Measurements from ENCODE around the gene KRT5.
"Not testable (repeated sequence)": the region's sequence is repeated elsewhere in the genome, so short reads cannot be mapped to it uniquely, and the experiment has no call there.

Gene KRT5

DNA sequence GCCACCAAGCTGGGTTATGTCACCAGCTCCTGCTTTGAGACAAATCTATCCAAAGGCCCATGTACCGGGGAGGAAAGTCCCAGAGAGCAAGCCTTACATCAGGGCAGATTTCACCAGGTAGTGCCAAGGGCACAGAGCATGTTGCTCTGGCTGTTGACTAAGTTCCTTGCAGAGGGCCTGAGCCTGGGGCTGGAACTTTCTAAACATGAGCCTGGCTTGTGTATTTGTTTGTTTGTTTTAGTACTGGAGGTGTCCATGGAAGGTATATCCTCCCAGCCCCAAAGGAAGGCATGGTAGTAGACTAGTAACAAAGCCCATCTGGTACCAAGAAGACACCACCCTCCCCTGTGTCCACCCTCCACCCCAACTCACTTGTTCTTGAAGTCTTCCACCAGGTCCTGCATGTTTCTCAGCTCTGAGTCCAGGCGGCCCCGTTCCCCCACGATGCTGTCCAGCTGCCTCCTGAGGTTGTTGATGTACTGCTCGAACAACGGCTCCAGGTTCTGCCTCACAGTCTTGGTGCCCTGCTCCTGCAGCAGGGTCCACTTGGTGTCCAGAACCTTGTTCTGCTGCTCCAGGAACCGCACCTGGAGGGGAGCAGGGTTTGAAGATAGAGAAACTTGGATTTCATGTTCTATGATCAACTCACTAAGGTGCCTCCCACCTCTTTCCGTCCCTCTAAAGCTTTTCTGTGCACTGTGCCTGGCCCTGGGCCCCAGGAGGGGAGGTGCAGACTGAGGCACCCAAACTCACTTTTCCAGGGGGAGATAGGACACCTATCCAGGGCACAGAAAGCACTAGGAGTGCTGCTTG lies 1.4 kb downstream of the KRT5 start:
- no peak for DNase-seq

DNA sequence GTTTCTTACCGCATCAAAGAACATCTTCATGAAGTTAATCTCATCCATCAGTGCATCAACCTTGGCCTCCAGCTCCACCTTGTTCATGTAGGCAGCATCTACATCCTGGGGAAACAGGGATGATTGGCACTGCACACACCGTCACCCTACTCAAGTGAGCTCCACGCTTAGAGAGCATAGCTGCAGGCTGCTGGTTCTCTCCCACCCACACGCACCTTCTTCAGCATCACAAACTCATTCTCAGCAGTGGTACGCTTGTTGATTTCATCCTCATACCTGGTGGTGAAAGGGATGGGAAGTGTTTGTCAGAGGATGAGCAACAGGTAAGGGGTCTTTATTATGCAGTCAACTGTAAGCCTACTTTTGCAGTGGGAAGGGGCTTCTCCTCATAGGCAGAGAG lies 2.3 kb downstream of the KRT5 start:
- DNase-seq = no peak

DNA sequence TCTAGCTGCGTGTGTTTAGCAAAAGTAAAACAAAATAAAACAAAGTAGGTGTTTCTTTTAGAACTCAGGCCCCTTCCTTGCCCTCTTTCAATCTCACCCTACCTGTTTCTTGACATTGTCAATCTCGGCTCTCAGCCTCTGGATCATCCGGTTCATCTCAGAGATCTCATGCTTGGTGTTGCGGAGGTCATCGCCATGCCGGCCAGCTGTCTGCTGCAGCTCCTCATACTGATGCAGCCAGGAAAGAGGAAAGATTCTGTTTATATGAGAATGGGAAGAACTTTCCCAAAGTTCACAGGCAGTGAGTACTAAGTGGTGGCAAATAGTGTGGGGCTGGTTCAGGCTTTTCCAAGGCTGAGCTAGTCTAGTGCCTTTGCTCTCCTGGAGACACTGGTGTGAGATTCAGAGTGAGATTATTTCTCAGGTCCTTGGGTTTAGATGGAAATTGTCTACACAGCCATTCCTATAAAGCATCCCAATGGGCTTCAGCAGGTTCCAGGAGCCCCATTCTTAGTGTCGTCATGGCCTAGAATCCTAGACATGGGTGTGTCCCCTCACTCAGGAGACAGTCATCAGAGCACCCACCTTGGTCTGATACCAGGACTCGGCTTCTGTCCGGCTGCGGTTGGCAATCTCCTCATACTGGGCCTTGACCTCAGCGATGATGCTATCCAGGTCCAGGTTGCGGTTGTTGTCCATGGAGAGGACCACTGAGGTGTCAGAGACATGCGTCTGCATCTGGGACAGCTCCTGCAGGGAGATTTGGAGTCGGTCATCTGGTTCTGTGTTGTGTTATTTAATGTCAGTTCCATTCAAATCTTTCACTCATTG lies 3.0 kb downstream of the KRT5 start:
- DNase-seq = no peak

DNA sequence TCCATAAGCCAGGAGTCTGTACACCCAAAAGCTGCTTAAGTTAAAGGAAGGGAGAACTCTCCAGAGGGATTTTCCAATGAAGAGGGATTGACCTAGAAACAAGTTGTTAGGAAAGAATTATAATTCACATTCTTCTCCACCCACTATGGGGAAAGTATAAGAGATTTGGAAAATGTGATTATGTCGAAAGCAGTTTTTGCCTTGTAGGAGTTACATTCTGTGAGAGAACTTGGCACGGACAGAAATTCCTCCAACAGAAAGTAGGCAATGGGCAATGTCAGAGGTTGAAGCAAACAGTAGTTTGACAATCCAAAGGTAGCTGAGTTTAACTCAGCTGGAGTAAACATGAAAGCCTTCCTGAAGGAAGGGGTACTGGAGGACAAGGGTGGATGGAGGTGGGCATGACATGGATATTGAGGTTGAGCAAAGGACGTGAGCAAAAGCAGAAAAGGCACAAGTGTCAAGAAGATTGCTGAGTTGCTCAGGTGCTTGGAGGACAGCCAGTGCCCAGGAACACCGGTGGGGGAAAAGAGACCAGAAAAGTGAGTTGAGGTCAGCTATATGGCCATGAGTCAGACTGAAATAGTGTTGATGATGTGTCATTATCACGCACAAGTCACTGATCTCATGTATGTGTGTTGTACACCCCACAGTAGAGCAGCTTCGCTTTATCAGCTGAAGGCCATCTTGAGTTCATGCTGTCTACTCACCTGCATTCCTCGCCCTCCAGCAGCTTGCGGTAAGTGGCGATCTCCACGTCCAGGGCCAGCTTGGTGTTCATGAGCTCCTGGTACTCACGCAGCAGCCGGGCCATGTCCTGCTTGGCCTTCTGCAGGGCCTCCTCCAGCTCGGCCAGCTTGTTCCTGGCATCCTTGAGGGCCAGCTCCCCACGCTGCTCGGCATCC lies 4.0 kb downstream of the KRT5 start:
- no peak for DNase-seq

DNA sequence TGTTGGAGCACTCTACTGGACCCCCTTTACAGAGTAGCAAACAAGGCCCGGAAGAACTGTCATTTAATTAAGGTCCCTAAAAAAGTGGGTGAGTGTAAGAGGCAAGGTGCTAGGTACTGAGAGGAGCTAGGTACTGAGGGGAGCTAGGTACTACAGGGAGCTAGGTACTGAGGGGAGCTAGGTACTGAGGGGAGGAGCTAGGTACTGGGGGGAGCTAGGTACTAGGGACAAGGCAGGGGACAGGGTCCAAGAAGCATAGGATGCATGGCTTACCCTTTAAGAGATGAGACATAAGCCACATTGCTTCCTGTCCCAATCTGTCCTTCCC lies 4.9 kb downstream of the KRT5 start:
- DNase-seq = no peak

DNA sequence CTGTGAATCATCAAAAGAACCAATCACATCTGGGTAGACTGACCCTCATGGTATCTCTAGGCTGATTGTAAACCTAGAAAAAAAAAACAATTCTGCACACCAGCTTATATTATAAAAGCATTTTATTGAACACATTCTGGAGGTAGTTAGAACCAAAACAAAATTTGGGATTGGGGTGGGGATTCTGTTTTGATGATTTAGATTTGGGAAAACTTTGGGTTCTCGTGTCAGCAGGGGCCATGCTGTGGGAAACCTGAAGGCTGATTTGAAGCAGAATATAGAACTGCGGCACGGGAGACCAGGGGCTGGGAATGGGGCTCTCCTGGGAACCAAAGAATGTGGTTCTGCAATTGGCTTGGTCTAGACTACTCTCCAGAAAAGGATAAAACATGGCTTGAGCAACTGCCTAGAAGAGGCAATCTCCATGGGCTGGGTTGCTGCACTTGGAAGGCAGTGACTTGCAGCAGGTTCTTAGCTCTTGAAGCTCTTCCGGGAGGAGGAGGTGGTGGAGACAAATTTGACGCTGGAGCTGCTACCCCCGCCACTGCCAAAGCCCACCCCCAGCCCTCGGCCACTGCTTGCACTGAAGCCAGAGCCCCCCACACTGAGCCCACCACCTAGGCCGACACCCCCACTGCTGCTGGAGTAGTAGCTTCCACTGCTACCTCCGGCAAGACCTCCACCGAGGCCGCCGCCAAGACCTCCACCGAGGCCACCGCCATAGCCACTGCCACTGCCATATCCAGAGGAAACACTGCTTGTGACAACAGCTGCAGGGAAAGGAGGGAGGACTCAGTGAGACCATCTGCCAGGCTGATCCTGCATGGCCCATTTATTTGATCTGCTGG lies 5.5 kb downstream of the KRT5 start:
- no peak for DNase-seq

DNA sequence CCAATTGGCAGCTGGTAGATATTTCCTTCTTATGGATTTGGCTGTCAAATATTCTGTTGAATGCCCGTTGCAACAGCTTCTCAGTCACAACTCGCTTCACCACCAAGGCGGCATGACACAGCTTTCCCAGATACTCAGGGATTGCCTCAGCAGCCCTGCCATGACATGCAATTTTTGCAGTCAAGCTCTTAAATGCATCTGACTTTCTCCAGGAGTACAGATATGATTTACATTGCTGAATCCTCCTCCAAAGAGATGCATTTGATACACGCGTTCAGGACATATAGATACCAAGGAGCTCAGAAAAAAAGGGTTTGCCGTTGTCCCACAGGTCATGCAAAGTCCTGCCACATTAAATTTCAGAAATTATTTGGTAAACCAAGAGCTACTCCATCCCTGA lies 6.5 kb downstream of the KRT5 start:
- DNase-seq = no peak

DNA sequence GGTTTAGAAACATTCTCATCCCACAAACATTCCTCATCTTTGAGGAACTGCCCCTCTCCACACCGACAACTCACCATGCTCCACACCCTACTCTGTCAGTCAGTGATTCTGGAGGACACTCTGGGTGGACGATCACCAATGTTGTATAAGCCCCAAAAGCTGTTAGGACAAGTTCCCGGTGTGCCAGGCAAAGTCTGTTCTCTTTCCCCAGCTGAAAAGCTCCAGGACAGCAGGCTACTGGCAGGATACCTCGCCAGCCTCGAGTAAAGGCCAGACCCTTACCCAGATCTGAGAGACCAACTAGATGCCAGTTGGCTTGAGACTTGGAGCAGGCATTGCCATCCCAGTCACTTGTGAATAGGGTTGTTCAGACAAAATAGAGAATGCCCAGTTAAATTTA lies 12.0 kb downstream of the KRT5 start:
- DNase-seq = no peak

DNA sequence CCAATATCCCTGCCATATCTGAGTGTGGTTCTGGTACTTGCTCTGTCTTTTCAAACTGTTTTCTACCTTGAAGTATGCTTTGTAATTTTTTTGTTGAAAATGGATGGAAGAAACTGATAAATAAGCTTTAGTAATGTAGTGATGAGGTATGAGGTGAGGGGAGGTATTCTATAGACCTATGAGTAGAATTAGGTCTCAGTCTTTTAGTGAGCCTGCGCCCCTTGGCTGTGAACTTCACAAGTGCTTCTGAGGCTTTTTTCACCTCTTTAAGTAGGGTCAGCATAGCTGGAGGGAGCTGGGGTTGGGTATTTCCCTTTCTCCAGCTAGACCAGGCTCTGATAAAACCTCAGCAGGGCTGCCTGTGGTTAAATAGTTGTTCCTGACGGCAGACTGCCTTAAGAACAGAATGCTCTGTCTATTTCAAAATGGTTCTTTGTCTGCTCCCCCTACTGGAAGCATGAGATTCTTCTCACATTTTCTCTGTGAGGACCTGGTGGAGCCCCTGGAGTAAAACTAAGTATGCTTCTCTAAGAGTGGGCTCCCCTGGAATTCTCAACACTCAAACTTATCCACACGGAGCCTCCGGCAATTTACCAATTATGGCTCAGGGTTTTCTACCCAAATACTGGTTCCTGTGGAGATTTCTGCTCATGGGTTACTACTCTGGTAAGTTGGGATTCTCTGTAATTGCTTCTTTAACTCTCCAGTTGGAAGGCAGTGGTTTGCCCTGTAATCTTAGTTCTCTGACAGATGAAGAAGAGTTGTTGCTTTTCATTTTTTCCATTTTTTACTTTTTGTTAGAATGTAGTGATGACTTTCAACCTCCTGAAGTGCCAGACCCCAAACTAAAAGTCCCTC lies 13.1 kb downstream of the KRT5 start:
- no peak for DNase-seq

DNA sequence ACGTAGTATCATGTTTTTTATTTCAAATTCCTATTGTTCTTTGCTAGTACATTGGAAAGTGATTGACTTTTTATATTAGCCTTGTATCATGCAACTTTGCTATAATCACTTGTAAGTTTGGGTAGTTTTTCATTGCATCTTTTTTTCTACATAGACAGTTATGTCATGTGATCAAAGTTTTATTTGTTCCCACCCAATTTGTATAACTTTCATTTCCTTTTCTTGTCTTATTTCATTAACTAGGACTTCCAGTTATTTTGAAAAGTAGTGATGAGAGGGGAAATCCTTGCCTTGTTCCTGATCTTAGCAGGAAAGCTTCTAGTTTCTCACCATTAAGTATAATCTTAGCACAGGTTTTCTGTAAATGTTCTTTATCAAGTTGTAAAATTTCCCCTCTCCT lies 17.3 kb downstream of the KRT5 start:
- no peak for DNase-seq

DNA sequence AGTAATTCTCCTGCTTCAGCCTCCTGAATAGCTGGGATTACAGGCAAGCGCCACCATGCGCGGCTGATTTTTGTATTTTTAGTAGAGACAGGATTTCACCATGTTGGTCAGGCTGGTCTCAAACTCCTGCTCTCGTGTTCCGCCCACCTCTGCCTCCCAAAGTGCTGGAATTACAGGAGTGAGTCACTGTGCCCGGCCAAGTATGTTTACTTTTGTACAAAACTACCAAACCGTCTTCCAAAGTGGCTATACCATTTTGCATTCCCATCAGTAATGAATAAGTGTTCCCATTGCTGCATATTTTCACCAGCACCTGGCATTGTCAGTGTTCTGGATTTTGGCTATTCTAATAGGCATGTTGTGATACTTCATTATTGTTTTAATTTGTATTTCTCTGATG lies 18.7 kb downstream of the KRT5 start:
- no peak for DNase-seq

DNA sequence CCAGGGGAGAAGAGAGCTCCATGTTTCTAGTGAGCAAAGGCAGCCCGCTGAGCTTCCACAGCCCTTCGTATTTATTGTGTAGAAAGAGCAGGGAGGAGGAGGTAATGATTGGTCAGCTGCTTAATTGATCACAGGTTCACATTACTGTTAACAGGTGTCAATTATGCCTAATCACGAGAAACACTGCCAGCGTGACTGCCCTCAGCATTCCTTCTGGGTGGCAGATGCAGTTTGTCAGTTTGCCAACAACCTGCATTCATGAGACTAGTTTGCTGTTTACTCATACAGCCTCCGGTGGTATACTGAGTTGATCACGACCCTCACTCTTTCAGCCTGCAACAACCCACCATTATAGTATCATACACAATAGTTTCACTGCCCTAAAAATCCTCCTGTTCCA lies 19.6 kb downstream of the KRT5 start:
- DNase-seq = not testable (repeated sequence)

DNA sequence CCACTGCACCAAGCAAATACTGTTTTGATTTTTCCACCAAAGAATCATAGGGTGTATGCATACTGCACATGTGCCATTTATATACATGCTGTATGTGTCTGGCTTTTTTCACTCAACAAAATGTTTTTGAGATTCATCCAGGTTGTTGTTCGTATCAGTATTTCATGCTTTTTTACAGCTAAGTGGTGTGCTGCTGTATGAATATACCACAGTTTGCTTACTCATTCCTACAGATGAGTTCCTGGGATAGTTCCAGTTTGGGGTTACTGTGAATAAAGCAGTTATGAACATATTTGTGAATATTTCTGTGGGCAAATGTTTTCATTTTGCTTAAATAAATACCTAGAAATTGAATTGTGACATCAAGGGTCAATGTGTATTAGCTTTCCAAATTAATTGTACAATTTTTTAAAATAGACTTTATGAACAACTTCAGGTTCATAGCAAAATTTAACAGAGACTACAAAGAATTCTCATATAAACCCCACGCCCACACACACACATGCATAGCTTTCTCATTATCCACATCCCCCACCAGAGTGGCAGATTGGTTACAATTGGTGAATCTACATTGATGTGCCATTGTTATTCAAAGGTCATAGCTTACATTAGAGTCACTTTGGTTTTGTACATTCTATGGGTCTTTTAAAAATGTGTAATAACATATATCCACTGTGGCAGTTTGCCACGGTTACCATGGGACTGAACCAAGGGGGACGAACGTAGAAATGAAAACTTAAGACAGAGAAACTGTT lies 20.2 kb downstream of the KRT5 start:
- no peak for DNase-seq

DNA sequence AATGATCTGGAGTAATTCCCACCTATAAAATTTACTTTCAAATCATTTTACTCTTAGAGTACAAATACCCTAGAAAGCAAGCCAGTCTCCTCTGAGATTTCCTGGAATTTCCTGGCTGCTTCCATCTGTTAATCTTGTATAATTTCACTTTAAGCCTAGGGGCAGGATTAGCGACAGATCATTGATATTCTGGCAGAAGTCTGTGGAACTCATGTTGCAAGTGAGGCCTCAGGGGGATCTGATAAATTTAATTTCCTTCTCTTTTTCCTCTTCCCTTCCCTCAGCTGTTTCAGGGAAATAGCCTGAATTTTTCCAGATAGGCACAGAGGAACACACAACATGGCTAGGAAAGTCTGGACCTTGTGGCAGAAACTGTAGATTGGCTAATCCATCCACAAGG lies 21.2 kb downstream of the KRT5 start:
- no peak for DNase-seq

DNA sequence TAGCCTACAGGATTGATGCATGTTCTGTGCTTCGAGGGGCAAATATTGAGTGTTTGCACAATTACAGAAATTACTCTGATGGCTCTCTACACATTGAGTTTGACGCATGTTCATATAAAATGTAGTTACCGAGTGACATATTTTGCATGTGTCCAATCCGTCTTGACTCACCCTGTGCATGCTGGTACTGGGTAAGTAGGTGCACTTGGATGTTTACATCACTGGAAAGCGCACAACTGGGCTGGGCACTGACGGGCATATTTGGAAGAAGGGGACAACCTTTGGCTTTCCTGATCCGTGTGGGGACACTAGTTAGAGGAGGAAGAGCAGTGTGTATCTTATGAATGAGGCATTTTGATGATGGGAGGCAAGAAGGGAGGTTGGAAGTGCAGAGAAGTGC lies 22.2 kb downstream of the KRT5 start:
- no peak for DNase-seq

DNA sequence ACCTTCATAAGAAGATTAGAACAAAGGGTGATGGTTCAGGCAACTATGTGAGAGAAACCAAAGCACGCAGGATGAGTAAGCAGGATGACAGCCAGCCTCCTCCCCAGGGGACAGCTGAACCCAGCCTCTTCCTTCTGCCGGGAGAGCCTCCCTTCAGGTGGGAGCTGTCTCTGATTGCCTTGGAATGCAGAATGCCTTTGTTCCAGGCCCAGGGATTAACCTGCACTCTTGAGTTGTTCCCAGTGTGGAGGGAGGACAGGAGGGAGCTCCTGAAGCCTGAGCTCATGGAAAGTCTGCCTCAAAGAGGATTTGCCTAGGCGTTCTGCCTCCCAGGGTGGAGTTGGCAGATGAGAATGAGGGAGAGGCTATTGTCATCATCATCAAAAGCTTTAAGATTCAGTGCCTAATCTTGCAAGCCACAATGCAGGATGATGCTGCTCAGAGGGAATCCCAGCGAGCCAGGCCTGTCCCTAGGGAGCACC lies 23.6 kb downstream of the KRT5 start:
- DNase-seq = no peak

DNA sequence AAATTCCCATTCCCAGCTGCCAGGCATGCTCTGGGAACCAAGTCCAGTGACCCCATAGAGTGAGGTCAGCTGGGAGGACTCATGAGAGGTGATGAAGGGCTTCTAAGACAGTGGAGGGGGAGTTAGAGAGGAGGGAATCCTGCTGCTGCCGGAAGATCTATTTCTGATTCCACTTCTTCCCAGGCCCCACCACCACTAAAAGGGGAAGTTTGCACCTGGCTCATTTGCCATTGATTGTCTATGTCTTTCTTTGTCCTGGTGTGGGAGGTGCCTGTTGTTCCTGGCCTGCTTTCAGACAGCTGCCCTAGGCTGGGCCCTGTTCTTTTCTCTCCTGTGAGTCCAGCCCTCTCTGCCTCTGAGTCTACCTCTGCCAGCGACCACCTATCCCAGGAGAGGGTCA lies 24.1 kb downstream of the KRT5 start:
- no peak for DNase-seq

DNA sequence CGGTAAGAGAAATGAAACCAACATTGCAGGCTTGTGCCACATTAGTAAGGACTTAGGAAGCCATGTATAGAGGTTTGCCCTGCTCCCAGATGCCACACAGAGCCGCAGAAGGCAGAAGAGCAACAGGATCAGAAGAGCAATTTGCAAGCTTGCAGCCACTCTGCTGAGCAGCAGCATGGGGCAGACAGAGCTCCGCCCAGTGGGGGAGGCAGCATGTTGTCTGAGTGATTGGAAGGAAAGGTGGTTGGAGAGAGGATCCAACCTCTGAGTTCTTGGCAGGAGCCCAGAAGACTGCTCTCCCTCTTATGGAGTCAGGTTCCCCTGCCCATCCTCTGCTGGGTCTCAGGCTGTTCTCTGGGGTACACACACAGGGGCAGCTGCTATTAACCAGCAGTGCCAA lies 24.8 kb downstream of the KRT5 start:
- DNase-seq = no peak

DNA sequence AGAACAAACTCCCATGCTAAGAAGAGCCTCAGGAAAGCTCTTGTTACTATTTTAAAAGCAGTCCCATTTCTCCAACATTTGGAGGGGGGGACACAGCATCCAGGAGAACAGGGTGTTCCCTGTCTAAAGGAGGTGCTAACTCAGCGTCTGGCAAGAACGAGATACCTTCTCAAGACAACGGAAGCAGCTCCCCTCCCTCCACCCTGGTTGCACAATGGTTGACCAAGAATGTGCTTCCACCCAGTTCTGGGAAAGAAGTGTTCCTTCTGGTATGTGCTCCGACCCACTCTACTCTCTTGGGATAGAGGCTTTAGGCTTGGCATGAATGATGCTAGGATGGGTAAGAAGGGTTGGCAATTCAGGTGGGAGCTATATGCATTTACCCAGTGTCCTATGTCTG lies 25.7 kb downstream of the KRT5 start:
- DNase-seq = no peak

DNA sequence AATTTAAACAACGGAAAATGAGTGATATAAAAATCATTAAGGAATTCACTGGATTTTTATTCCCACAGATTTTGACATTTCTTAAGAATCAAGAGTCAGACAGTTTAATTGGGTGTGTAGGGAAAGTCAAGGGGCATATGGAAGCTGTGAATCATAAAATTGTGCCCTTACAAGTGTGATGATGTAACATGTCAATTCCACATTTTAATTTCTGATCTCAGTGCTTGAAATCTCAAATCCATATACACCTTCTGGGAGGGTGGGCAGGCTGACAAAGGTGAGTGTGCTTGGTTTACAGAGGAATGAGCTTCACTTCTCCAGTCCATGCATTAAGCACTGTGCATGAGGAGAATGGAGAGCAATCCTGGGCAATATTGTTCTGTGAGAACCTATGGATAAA lies 26.1 kb downstream of the KRT5 start:
- DNase-seq = no peak

DNA sequence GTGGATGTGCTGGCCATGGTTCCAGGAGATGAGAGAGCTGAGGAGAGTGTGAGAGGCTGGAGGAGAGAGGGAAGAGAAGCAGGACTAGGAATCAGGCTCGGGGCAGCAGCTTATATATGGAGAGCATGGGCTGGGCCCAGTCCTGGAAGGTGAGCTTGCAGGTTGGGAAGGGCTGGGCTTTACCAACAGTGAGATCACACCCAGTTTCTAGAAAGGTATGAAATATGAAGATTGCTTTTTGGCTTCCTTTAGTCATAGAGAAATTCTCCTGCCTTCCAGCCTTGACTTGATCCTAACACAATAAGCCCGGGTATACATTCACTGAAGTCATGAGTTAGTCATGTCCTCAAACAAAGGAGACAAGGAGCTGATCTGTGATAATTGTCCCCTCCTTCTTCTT lies 27.0 kb downstream of the KRT5 start, which contains the start of gene KRT6A:
Gene KRT6A, minus strand, starts transcription at position 86 of the 400 bp plus-strand sequence. Its CDS starts 69 bp downstream, at position 17.
- no peak for DNase-seq

Measured in activated CD4-positive, alpha-beta T cell treated with anti-CD3 and anti-CD28 coated beads, Interleukin-2, amount 50 U/mL, for 1 hour (primary cell).